ENCODE data around the gene CDX1. TPM values are rescaled to one million over a fixed set of nuclear protein-coding genes. Genes with fewer than 3 reads are reported as not detected.

The CDX1 gene
- total and polyA plus RNA-seq, 12 donors, result 0.13 to 0.32 TPM; not detected in 10

DNA sequence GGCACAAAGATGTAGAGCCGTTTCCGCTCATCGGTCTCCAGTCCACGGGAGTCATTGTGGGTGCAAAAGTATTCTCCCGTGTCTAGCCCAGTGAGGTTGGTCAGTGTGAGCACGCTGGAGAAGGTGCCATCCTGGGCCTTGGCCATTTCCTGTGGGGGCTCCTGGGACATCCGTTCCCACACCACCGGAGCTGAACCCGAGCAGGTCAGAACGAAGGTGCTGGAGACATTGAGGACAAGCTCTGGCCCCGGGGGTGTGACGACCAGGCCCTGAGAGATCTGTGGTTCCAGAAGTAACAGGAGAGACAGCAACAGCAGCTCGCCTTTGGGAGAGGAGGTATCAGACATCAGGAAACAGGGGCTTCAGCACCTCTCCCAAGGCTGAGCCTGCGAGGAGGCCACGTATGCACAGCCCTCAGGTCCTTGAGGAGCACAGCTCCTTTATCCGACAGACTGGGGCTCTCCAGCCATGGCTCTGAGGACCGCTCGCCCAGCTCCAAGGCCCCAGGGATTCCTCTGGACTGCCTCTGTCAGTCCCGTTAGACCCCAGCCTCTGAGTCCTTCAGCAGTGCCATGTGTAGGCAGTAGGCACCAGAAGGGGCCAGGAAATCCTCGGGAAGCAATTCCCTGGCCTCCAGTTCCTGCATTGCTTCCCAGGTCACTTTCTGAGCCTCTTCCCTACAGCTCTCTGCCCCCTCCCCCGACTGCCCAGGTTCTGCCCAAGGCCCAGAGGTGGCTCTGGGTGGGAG is 30.8 kb upstream of the CDX1 start:
- 74 to 88% methylated on average over 21 of the region's 21 CpGs for WGBS, 2 donors
- peaks cover 35 to 91% (median 70%) of the 10 kb centered on the region in 9 donors for H3K4me1 ChIP-seq
- ATAC-seq (no peak), DNase-seq (peak in 1 of 2 donors; percentile 10)
- H3K27me3 ChIP-seq, result no peaks in the 10 kb centered on the region
- H3K36me3 ChIP-seq, result peaks cover 0 to 60% (median 0%) of the 10 kb centered on the region in 9 donors
- H3K27ac ChIP-seq, result peak overlapping the region in 9 of 10 donors; percentile 15 to 92 (median 87)
- intact Hi-C loops (cut with DNase I), result loop anchor here in 4 of 10 donors (10.0 kb wide), 2 partner anchors 219 to 299 kb away; partner anchors contain the start of gene TCOF1 (in 1 of the 4)
- TF ChIP-seq CTCF (IDR thresholded peaks at IDR 0.05), result no peak
- H3K4me3 ChIP-seq, result no peak overlapping the region
- no peaks in the 10 kb centered on the region for H3K9me3 ChIP-seq

GRCh38 chr5:150136305-150137167 is 30.0 kb upstream of the CDX1 start:
- DNase-seq, result peak in 1 of 2 donors; percentile 10
- H3K4me1 ChIP-seq, result peaks cover 35 to 99% (median 76%) of the 10 kb centered on the region in 9 donors
- WGBS, 2 donors, result 83 to 91% methylated on average over 16 of the region's 16 CpGs

GRCh38 chr5:150137168-150137957 is 29.2 kb upstream of the CDX1 start:
- Histone ChIP-seq H3K4me3 (no peak overlapping the region), H3K9me3 (no peaks in the 10 kb centered on the region), H3K4me1 (peaks cover 37 to 100% (median 76%) of the 10 kb centered on the region in 9 donors), H3K27me3 (no peaks in the 10 kb centered on the region), H3K36me3 (peaks cover 0 to 45% (median 0%) of the 10 kb centered on the region in 9 donors), H3K27ac (peak overlapping the region; percentile 77 to 92 (median 85))
- peak in 1 of 2 donors; percentile 24 for DNase-seq
- no peak for TF ChIP-seq CTCF (IDR thresholded peaks at IDR 0.05)
- 45 to 49% methylated on average over 12 of the region's 12 CpGs for WGBS, 2 donors
- intact Hi-C loops (cut with DNase I), result loop anchor here in 4 of 10 donors (10.0 kb wide), 2 partner anchors 217 to 297 kb away; partner anchors contain the start of gene TCOF1 (in 1 of the 4)
- ATAC-seq, result peak in 4 of 8 donors; percentile 13 to 21 (median 17)

More at GRCh38 chr5:150136305-150137167, 30.0 kb upstream of the CDX1 start:
- intact Hi-C loops (cut with DNase I), result loop anchor here in 4 of 10 donors (10.0 kb wide), 2 partner anchors 218 to 298 kb away; partner anchors contain the start of gene TCOF1 (in 1 of the 4)
- Histone ChIP-seq H3K36me3 (peaks cover 0 to 52% (median 0%) of the 10 kb centered on the region in 9 donors), H3K27ac (peak overlapping the region; percentile 77 to 92 (median 85)), H3K4me3 (no peak overlapping the region), H3K9me3 (no peaks in the 10 kb centered on the region), H3K27me3 (no peaks in the 10 kb centered on the region)
- TF ChIP-seq CTCF (IDR thresholded peaks at IDR 0.05), result no peak
- no peak for ATAC-seq

Data from heart right ventricle (tissue), 16 donors.